Kidney (tissue), 14 donors: ENCODE measurements around the gene IL4I1. TPM values are rescaled to one million over a fixed set of nuclear protein-coding genes. Genes with fewer than 3 reads are reported as not detected.
"Not testable (repeated sequence)": the region's sequence is repeated elsewhere in the genome, so short reads cannot be mapped to it uniquely, and the experiment has no call there.

ENCODE experiments used
- DNase-seq, 5 donors: peaks; one replicate each; pipeline ENCODE4 v3.0.0-alpha.2; 2013 to 2020
- FAIRE-seq: peaks from 2 replicates; lab custom pipeline; 2012; peaks lifted over from hg19 to GRCh38; lab: Jason Lieb, UNC
- H3K27ac ChIP-seq, 2 donors: one replicate each; pipeline ENCODE4 v1.7.0; 2013; ENCODE audit warnings: low read depth in 2 of 2, low read length in 2 of 2, inconsistent platforms in 1 of 2
- H3K27me3 ChIP-seq: one replicate; pipeline ENCODE4 v1.7.1; 2013; ENCODE audit warnings: low read length, inconsistent platforms; ENCODE audit not compliant: control insufficient read depth, insufficient read depth
- H3K36me3 ChIP-seq, 3 donors: one replicate each; pipeline versions ENCODE4 v1.7.0 to v1.7.1; 2013; ENCODE audit warnings: low read length in 3 of 3, control low read depth in 1 of 3, inconsistent platforms in 1 of 3; ENCODE audit not compliant: insufficient read depth in 3 of 3, control insufficient read depth in 2 of 3
- H3K4me1 ChIP-seq, 3 donors: one replicate each; pipeline versions ENCODE4 v1.7.0 to v1.7.1; 2013; ENCODE audit warnings: low read length in 3 of 3, inconsistent platforms in 1 of 3, low read depth in 1 of 3; ENCODE audit not compliant: control insufficient read depth in 2 of 3, insufficient read depth in 2 of 3
- H3K4me3 ChIP-seq, 3 donors: one replicate each; pipeline versions ENCODE4 v1.7.0 to v1.8.1; 2013; ENCODE audit warnings: low read length in 3 of 3, control low read depth in 1 of 3, inconsistent platforms in 1 of 3
- H3K9ac ChIP-seq, 3 donors: one replicate each; pipeline versions ENCODE4 v1.7.0 to v1.7.1; 2013; ENCODE audit warnings: low read length in 3 of 3, control low read depth in 1 of 3, inconsistent platforms in 1 of 3
- H3K9me3 ChIP-seq, 3 donors: one replicate each; pipeline versions ENCODE4 v1.7.0 to v1.7.1; 2013; ENCODE audit warnings: low read length in 3 of 3, control low read depth in 1 of 3, inconsistent platforms in 1 of 3; ENCODE audit not compliant: control insufficient read depth in 2 of 3, insufficient read depth in 1 of 3
- CTCF ChIP-seq: IDR thresholded peaks from 3 replicates; pipeline ENCODE4 v1.5.1; 2012; ENCODE audit warnings: mild to moderate bottlenecking, moderate library complexity, borderline replicate concordance; ENCODE audit not compliant: insufficient read depth; ENCODE audit errors: extremely low read depth
- intact Hi-C: fragments of 100-400 bp; cut with DNase I; formaldehyde crosslinking; loops from one replicate; pipeline ENCODE4 v1.11.1; 2022
- polyA plus RNA-seq: library from polyadenylated mRNA; stranded (reverse); fragments of 350-450 nt; fragmentation: Illumina TruSeq; extraction: RNeasy Lipid Tissue Mini Kit (QIAGEN cat#74804); gene quantifications from one replicate; pipeline ENCODE4 v1.2.3, GENCODE V29; 2014; ENCODE audit warnings: low read depth, low replicate concordance; ENCODE audit not compliant: insufficient read depth
- total RNA-seq: library from RNA; stranded (reverse); fragmentation: NEBNext Ultra II Directional; extraction: Animal tissue kit (Norgen Biotek cat#: 25700); gene quantifications from one replicate; pipeline ENCODE4 v1.2.1, GENCODE V29; 2021
- donor health status: control.
- donor health status: control.
- donor health status: control.
- donor health status: control.
- donor health status: control.
- donor health status: DM: yes; HTN: yes; CAD: no.
- donor health status: Normal renal cell carcinoma (clear cell type).

Gene IL4I1
- total and polyA plus RNA-seq, 2 donors from 2014 or later = 0.82 to 12.8 TPM

GRCh38 chr19:49927526-49928264, 31.0 kb upstream of the IL4I1 start:
- Histone ChIP-seq H3K4me1 (peaks cover 3 to 12% (median 4%) of the 10 kb centered on the region in 3 donors), H3K4me3 (peak overlapping the region in 1 of 3 donors; percentile 4), H3K9ac (peak overlapping the region in 1 of 3 donors; percentile 9), H3K9me3 (no peaks in the 10 kb centered on the region), H3K27me3 (no peaks in the 10 kb centered on the region), H3K27ac (no peak overlapping the region), H3K36me3 (peaks cover 2 to 6% (median 6%) of the 10 kb centered on the region in 3 donors)
- no peak for TF ChIP-seq CTCF
- no peak for FAIRE-seq
- DNase-seq = peak in 1 of 5 donors; percentile 59
- intact Hi-C loops = no loop called here

DNA sequence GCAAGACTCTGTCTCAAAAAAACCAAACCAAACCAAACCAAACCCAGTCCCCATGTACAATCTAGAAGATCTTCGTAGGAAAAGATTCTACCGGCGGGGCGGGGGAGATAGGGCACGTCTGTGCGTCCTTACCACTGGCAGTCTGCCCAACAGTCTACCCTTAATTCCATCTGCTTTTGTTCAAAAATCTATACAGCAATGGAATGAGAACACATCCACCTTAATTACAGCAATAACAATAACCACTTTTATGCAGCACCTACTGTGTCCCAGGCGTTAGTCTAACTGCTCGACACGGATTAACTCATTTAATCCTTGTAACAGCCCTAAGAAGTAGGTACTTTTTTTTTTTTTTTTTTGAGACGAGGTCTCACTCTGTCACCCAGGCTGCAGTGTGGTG, 29.8 kb upstream of the IL4I1 start:
- no peak for TF ChIP-seq CTCF
- Histone ChIP-seq H3K4me1 (peaks cover 3 to 12% (median 4%) of the 10 kb centered on the region in 3 donors), H3K27me3 (no peaks in the 10 kb centered on the region), H3K9me3 (no peaks in the 10 kb centered on the region), H3K4me3 (no peak overlapping the region), H3K36me3 (peaks cover 2 to 6% (median 6%) of the 10 kb centered on the region in 3 donors), H3K27ac (no peak overlapping the region), H3K9ac (no peak overlapping the region)
- FAIRE-seq (no peak), DNase-seq (peak in 1 of 5 donors; percentile 41)
- intact Hi-C loops = no loop called here

- H3K9ac ChIP-seq = no peak overlapping the region
- no peaks in the 10 kb centered on the region for H3K9me3 ChIP-seq
- FAIRE-seq (no peak), DNase-seq (no peak)
- H3K27me3 ChIP-seq = no peaks in the 10 kb centered on the region
- intact Hi-C loops = no loop called here
- no peak overlapping the region for H3K27ac ChIP-seq
- peaks cover 2 to 6% (median 6%) of the 10 kb centered on the region in 3 donors for H3K36me3 ChIP-seq
- TF ChIP-seq CTCF = no peak
- peaks cover 3 to 12% (median 4%) of the 10 kb centered on the region in 3 donors for H3K4me1 ChIP-seq
- no peak overlapping the region for H3K4me3 ChIP-seq
Measured at GRCh38 chr19:49925486-49925885, 28.8 kb upstream of the IL4I1 start.

- H3K36me3 ChIP-seq, FAIRE-seq, H3K27me3 ChIP-seq, H3K4me3 ChIP-seq, H3K9me3 ChIP-seq, H3K27ac ChIP-seq, H3K9ac ChIP-seq, intact Hi-C loops: not testable (repeated sequence)
- DNase-seq = peak in 1 of 5 donors; percentile 40
- peaks cover 3 to 12% (median 4%) of the 10 kb centered on the region in 3 donors for H3K4me1 ChIP-seq
Measured at GRCh38 chr19:49924881-49925210, 28.2 kb upstream of the IL4I1 start.
